Fibroblast of villous mesenchyme (primary cell): ENCODE results near the gene PDK2. TPM values are rescaled to one million over a fixed set of nuclear protein-coding genes. Genes with fewer than 3 reads are reported as not detected.
A peak's percentile ranks its signal among the peaks of the same experiment; 100 is the strongest.

Source experiments
- DNase-seq: peaks from one replicate; pipeline ENCODE4 v3.0.0-alpha.2; 2010; ENCODE audit warnings: low read depth
- H3K4me3 ChIP-seq: 2 replicates; pipeline ENCODE4 v1.5.1; 2011; ENCODE audit warnings: low read depth, mild to moderate bottlenecking, low read length
- total RNA-seq: library from RNA; depleted of rRNA; stranded (reverse); fragments of >200 nt; gene quantifications from 2 replicates; pipeline ENCODE4 v1.2.3, GENCODE V29; 2012
- TF ChIP-seq, protein P1 (sequence below): IDR thresholded peaks from 2 replicates; pipeline ENCODE4 v1.5.1; 2012; ENCODE audit warnings: low read depth, mild to moderate bottlenecking, low read length; ENCODE audit not compliant: insufficient read depth

PDK2 gene
- total RNA-seq, 1 donor = 20.3 TPM

DNA sequence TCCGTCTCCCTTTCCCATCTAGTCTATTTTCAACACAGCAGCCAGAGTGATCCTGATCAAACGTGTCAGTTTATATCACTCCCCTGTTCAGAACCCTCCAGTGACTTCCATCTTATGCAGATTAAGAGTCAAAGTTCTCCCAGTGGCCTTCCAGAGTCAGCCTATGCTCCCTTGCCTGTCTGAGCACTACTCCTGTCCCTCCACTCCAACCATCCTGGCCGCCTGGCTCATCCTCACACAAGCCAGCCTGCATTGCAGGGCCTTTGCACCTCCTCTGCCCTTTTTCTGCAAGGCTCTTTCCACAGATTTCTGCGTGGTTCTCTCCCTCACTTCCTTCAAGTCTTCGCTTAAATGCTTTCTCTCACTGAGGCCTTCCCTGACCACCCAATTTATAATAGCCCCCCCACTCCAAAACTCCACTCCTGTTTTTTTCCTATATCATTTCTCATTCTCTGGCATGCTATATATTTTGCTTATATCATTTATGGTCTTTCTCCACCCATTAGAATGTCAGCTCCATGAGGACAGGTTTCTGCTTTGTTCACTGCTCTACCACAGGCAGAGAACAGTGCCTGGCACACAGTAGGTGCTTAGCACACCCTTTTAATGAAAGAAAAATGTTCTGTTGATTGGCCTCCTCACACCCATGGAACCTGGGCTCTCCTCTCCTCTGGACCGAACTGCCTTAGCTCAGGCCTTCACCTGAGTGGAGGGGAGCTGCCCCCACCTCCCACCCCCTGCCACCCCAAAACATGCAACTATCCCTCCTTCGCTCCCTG is 25.5 kb downstream of the PDK2 start:
- TF ChIP-seq, protein P1, sequence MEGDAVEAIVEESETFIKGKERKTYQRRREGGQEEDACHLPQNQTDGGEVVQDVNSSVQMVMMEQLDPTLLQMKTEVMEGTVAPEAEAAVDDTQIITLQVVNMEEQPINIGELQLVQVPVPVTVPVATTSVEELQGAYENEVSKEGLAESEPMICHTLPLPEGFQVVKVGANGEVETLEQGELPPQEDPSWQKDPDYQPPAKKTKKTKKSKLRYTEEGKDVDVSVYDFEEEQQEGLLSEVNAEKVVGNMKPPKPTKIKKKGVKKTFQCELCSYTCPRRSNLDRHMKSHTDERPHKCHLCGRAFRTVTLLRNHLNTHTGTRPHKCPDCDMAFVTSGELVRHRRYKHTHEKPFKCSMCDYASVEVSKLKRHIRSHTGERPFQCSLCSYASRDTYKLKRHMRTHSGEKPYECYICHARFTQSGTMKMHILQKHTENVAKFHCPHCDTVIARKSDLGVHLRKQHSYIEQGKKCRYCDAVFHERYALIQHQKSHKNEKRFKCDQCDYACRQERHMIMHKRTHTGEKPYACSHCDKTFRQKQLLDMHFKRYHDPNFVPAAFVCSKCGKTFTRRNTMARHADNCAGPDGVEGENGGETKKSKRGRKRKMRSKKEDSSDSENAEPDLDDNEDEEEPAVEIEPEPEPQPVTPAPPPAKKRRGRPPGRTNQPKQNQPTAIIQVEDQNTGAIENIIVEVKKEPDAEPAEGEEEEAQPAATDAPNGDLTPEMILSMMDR = no peak
- no peak overlapping the region for H3K4me3 ChIP-seq
- no peak for DNase-seq

DNA sequence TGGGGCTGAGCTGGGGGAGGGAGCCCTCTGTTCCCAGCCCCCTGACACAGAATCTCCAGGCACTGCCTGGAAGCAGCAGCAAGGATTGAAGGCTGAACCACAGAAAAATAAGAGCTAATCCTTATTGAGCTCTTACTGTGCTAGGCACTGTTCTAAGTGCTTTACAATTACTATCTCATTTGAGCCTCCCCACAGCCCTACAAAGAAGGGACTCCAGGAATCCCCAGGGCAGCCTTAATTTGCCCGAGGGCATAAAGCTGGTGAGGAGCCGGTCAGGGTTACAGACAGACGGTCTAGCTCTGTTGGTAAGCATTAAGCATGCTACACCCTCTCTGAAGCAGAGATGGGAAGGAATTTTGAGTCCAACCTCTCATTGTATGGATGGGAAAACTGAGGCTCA is 27.8 kb downstream of the PDK2 start:
- TF ChIP-seq, protein P1 = no peak
- no peak overlapping the region for H3K4me3 ChIP-seq
- no peak for DNase-seq

DNA sequence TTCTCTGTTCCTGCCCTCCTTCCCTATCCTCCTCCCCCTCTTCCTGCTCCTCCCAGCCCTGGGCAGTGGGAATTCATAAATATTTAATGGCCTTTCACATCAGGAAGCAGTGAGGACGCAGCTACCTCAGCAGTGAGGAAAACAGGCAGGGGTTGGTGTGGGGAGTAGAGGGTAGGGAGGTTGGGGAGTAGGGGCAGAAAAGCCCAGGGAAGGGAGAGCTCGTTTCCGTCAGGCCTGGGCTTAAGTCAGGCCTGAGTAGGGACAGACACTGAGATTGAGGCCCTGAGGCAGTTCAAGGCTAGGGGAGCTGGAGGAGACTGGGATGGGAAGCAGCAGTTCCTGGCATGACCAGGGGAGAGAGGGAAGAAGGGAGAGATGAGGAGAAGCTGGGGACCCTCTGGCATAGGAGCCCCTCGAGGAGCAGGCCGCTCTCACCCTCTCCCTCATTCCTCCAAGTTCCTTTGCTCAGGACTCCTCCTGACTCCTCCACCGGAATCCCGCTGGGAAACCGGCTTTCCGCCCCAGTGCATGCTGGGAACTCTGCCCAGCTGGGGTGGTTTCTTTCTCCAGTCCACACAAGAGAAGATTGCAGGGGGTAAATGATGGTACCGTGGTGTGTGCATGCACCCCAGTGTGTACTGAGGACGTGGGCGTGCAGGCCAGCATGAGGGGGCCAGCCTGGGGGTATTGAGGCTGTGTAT is 28.6 kb downstream of the PDK2 start:
- DNase-seq = peak; percentile 50
- TF ChIP-seq, protein P1 = no peak
- H3K4me3 ChIP-seq = no peak overlapping the region

DNA sequence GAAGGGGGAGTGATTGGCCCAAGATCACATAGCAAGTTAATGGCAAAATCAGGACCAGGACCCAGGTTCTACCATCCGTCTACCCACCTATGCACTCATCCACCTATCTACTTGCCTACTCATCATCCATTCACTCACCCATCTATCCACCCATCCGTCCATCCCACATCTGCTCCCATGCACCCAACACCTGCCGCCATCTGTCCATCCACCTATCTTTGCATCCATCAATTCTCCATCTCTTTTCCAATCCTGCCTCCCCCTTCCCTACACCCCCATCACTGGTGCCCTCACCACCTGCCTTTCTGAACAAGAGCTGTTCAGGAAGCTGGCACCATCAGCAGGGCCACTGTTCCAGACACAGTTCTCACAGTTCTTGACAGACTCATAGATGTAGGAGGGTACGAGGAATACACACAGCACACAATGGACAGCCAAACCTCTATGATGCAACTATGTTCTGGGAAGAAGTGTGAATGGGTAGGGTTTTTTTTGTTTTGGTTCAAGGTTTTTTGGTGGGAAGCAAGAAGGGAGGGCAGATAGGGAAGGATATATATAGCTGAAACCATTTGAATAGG is 30.4 kb downstream of the PDK2 start:
- TF ChIP-seq, protein P1 = no peak
- DNase-seq = no peak
- no peak overlapping the region for H3K4me3 ChIP-seq

- DNase-seq = peak; percentile 55
- TF ChIP-seq, protein P1 = no peak
Observed at GRCh38 chr17:50127697-50128361, 32.7 kb downstream of the PDK2 start.

GRCh38 chr17:50128441-50129352 is 33.5 kb downstream of the PDK2 start:
- TF ChIP-seq, protein P1 = no peak
- H3K4me3 ChIP-seq = peak overlapping the region; percentile 49
- no peak for DNase-seq

More at GRCh38 chr17:50127697-50128361, 32.7 kb downstream of the PDK2 start:
- H3K4me3 ChIP-seq = no peak overlapping the region
